HEK293T (cell line): Measurements from ENCODE around the gene RBM20.

ENCODE experiments used
- CTCF ChIA-PET: fragments of 350-600 bp; formaldehyde crosslinking; extraction: SDS; loops from one replicate; lab custom pipeline; 2021; ENCODE audit warnings: antibody characterized with exemption, inconsistent platforms; lab: Yijun Ruan, JAX
- POLR2A ChIA-PET: fragments of 350-600 bp; formaldehyde crosslinking; extraction: SDS; loops from one replicate; lab custom pipeline; 2020; ENCODE audit warnings: antibody characterized with exemption, inconsistent platforms; lab: Yijun Ruan, JAX
- DNase-seq: peaks from one replicate; pipeline ENCODE4 v3.0.0; 2012; ENCODE audit warnings: mixed read lengths; ENCODE audit errors: extremely low spot score
- ARNT ChIP-seq: fragments of 450-650 bp; IDR thresholded peaks from 2 replicates; pipeline ENCODE4 v1.6.1; 2017; ENCODE audit warnings: mild to moderate bottlenecking
- BHLHE40 ChIP-seq: fragments of 450-650 bp; IDR thresholded peaks from 2 replicates; pipeline ENCODE4 v1.6.1; 2016; ENCODE audit warnings: mild to moderate bottlenecking, moderate library complexity, borderline replicate concordance
- CTBP1 ChIP-seq: fragments of 450-650 bp; IDR thresholded peaks from 2 replicates; pipeline ENCODE4 v1.6.1; 2016; ENCODE audit warnings: borderline replicate concordance
- ELF4 ChIP-seq: fragments of 450-650 bp; IDR thresholded peaks from 2 replicates; pipeline ENCODE4 v1.6.1; 2017; ENCODE audit warnings: antibody characterized with exemption
- FOXA1 ChIP-seq: fragments of 450-650 bp; IDR thresholded peaks from 2 replicates; pipeline ENCODE4 v1.6.1; 2016; ENCODE audit warnings: mild to moderate bottlenecking
- FOXK2 ChIP-seq: fragments of 450-650 bp; IDR thresholded peaks from 2 replicates; pipeline ENCODE4 v1.6.1; 2016; ENCODE audit warnings: mild to moderate bottlenecking
- FOXM1 ChIP-seq: fragments of 450-650 bp; IDR thresholded peaks from 2 replicates; pipeline ENCODE4 v1.6.1; 2017; ENCODE audit warnings: mild to moderate bottlenecking, borderline replicate concordance
- HDGF ChIP-seq: fragments of 450-650 bp; IDR thresholded peaks from 2 replicates; pipeline ENCODE4 v1.6.1; 2017; ENCODE audit warnings: antibody characterized with exemption, borderline replicate concordance
- L3MBTL2 ChIP-seq: fragments of 450-650 bp; conservative IDR thresholded peaks from 2 replicates; pipeline ENCODE4 v1.6.1; 2016; ENCODE audit warnings: mild to moderate bottlenecking
- LEF1 ChIP-seq: fragments of 450-650 bp; IDR thresholded peaks from 2 replicates; pipeline ENCODE4 v1.6.1; 2017; ENCODE audit warnings: mild to moderate bottlenecking, borderline replicate concordance
- NFRKB ChIP-seq: fragments of 450-650 bp; IDR thresholded peaks from 2 replicates; pipeline ENCODE4 v1.6.1; 2016; ENCODE audit warnings: mild to moderate bottlenecking, moderate library complexity
- SP1 ChIP-seq: fragments of 450-650 bp; IDR thresholded peaks from 2 replicates; pipeline ENCODE4 v1.6.1; 2017
- SUZ12 ChIP-seq: fragments of 450-650 bp; IDR thresholded peaks from 2 replicates; pipeline ENCODE4 v1.6.1; 2016; ENCODE audit warnings: mild to moderate bottlenecking
- TARDBP ChIP-seq: fragments of 450-650 bp; IDR thresholded peaks from 2 replicates; pipeline ENCODE4 v1.6.1; 2016
- ZNF384 ChIP-seq: fragments of 450-650 bp; IDR thresholded peaks from 2 replicates; pipeline ENCODE4 v1.6.1; 2016
- TF ChIP-seq, protein P1 (sequence below): fragments of 450-650 bp; IDR thresholded peaks from 2 replicates; pipeline ENCODE4 v1.6.1; 2016

RBM20 gene

DNA sequence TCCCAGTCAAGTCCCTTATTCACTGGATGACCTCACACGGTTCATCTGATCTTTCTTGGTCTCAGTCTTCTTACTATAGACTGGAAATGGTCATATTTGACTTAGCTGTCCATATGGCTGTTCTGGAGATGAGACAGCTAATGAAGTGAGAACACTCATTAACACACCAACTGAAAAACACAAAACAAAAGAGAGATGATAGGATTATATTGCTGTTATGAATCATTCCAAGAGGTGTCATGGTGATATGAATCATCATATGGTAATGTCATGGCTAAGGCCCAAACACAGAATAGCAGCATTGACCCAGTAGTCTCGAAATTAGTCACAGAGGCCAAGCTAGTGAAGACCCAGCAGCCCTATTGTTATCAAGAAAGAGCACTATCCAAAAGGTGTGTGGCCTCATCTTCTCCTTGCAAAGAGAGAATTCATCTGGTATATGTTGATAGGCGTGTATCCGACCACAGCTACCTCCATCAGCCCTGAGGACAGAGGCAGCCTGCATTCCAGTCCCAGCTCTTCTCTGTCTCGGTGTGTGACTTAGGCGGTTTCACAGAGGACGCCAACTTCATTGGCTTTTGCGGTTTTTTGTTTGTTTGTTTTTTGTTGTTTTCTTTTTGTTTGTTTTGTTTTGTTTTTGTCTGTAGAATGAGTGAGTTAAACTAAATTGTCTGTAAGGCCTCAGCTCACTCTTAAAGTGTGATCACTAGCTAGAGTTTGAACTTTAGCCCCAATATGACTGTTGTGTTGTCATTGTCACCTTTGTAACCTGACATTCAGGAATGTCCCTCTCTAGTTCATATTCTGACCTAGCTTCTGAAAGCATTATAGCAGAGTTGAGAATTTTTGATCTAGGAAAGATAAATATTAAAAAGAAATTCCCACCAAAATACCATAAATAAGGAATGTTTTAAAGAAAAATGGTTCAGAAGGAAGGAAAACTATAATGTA is 130.2 kb downstream of the RBM20 start:
- ChIA-PET CTCF (interaction anchor here (0.6 kb wide), 1 partner anchor 103 kb away, joined by 3 read pairs; no protein-coding TSS in a partner anchor), POLR2A (no interaction called here)
- DNase-seq, result no peak
- TF ChIP-seq L3MBTL2, result no peak
- no peak for TF ChIP-seq HDGF
- TF ChIP-seq CTBP1, result no peak
- TF ChIP-seq NFRKB, result no peak
- no peak for TF ChIP-seq FOXA1
- TF ChIP-seq FOXK2, result no peak
- TF ChIP-seq, protein P1, sequence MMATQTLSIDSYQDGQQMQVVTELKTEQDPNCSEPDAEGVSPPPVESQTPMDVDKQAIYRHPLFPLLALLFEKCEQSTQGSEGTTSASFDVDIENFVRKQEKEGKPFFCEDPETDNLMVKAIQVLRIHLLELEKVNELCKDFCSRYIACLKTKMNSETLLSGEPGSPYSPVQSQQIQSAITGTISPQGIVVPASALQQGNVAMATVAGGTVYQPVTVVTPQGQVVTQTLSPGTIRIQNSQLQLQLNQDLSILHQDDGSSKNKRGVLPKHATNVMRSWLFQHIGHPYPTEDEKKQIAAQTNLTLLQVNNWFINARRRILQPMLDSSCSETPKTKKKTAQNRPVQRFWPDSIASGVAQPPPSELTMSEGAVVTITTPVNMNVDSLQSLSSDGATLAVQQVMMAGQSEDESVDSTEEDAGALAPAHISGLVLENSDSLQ, result no peak
- TF ChIP-seq SUZ12, result no peak
- no peak for TF ChIP-seq ZNF384
- TF ChIP-seq ELF4, result no peak

DNA sequence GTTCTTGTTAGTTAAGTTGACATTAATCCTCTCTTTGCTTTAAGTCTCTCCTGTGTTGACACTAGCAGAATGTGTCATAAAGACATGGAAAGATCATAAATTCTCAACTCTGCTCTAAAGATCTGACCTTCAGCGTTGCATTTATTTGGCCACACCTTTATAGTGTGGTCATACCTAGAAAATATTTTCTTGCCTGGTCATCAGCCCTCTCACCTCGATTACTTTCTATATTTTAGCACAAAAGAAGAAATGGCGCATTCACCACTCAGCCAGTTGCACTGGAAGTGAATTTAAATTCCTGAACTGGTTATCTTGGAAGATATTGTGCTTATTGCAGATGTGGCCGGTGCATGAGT is 130.9 kb downstream of the RBM20 start:
- ChIA-PET POLR2A (no interaction called here), CTCF (no interaction called here)
- DNase-seq, result no peak
- TF ChIP-seq SUZ12 (no peak), SP1 (no peak), NFRKB (no peak), FOXM1 (no peak), HDGF (no peak), LEF1 (no peak), BHLHE40 (no peak), ELF4 (no peak), TARDBP (no peak), ARNT (no peak), FOXK2 (no peak)

DNA sequence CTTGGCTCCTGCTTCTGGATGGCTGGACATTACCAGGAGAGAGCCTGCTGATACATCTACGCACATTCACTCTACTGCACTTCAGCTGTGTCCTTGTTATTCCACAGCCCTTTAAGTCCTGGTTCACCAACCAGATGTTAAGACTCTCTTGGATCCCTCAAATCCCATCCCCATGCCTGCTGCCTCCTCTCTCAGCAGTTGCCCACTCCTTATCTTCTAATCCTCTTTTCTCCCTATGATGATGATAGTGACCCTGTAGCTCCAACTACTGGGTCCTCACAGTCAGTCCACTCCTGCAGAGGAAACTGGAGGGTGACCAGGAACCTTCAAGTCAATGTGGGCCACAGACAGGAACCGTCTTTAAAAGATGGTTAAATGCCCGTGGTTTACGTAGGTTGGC is 131.3 kb downstream of the RBM20 start:
- DNase-seq, result no peak
- POLR2A ChIA-PET, result no interaction called here
- TF ChIP-seq ELF4 (no peak), LEF1 (no peak)
- CTCF ChIA-PET, result no interaction called here

DNA sequence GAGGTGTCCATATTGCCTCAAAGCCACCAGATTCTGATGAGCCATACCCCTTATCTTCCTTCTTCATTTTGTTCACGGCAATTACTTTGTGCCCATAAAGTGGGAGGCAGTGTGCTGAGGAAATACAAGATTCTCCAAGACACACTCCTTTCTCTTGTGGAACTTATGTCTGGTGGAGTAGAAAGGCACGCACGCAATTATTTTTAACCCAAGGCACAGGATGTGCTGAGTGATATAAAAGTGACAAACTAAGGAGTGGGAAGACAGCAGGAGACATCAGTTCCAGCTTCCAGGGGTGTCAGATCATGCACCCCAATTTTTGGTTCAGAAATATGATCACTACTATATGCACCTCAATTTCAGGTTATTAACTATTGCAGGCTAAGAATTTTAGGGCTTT is 132.9 kb downstream of the RBM20 start:
- TF ChIP-seq FOXM1 (no peak), ELF4 (no peak), FOXK2 (no peak), BHLHE40 (no peak), ARNT (no peak), TARDBP (no peak), ZNF384 (no peak), CTBP1 (no peak), LEF1 (no peak), SUZ12 (no peak), SP1 (no peak), HDGF (no peak), L3MBTL2 (no peak), FOXA1 (no peak), NFRKB (no peak)
- TF ChIP-seq, protein P1, result no peak
- POLR2A ChIA-PET, result no interaction called here
- CTCF ChIA-PET, result no interaction called here
- DNase-seq, result no peak

DNA sequence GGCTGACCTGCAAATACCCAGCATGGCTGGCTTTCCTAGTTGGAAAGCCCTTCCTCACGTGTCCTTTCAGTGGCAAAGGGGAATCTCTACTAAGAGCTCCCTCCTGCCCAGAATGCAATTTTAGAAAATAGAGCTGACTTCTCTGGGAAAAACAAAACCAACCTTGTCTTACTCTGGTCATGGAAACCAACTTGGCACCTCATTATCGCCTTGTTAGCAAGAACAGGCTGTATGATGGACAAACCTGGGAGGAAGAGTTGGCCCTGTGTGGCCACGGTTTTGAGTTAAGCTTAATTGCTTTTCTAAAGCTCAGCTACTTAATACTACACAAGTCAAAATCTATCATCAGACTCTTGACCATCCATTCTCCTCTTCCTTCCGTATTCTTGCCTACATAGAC is 133.5 kb downstream of the RBM20 start:
- ChIA-PET CTCF (no interaction called here), POLR2A (no interaction called here)
- DNase-seq, result no peak
- no peak for TF ChIP-seq L3MBTL2
- no peak for TF ChIP-seq SUZ12
- no peak for TF ChIP-seq ARNT
- no peak for TF ChIP-seq HDGF
- no peak for TF ChIP-seq ZNF384
- TF ChIP-seq BHLHE40, result no peak
- no peak for TF ChIP-seq ELF4
- no peak for TF ChIP-seq FOXA1
- TF ChIP-seq, protein P1, result no peak
- TF ChIP-seq FOXM1, result no peak
- TF ChIP-seq NFRKB, result no peak
- TF ChIP-seq SP1, result no peak
- no peak for TF ChIP-seq LEF1

DNA sequence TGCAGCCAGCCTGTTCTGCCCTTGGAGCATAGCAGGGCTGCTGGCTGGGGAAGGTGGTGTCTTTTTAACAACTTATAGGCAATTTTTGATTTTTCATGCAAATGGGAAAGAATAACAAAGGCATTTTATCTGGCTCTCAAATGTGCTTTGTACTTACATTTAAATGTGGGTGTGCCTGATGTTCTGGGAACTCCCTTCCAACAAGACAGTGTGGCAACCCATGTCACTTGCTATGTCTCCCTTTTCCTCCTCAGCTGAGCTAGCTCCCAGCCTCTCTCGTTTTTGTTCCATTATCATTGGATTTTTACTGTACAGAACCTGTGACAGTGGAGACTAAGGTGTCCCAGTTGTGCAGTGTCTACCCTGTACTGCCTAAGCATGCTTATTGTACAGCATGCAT is 134.1 kb downstream of the RBM20 start:
- ChIA-PET POLR2A (no interaction called here), CTCF (no interaction called here)

More for the DNA sequence above, 134.1 kb downstream of the RBM20 start:
- TF ChIP-seq FOXK2, result no peak
- DNase-seq, result no peak
